LNCaP clone FGC (cell line): Measurements from ENCODE around the gene DNAH11.

Experiments used
- DNase-seq: peaks from one replicate; pipeline ENCODE4 v3.0.0-alpha.2; 2011; ENCODE audit warnings: low read depth
- H3K4me3 ChIP-seq: 2 replicates; pipeline ENCODE4 v1.5.1; 2011; ENCODE audit warnings: mild to moderate bottlenecking, low read depth, low read length, control low read depth
- TF ChIP-seq, protein P1 (sequence below): IDR thresholded peaks from 2 replicates; pipeline ENCODE4 v1.5.1; 2012; ENCODE audit warnings: mild to moderate bottlenecking; ENCODE audit not compliant: control insufficient read depth, insufficient read depth; ENCODE audit errors: extremely low read depth

DNAH11 gene

DNA sequence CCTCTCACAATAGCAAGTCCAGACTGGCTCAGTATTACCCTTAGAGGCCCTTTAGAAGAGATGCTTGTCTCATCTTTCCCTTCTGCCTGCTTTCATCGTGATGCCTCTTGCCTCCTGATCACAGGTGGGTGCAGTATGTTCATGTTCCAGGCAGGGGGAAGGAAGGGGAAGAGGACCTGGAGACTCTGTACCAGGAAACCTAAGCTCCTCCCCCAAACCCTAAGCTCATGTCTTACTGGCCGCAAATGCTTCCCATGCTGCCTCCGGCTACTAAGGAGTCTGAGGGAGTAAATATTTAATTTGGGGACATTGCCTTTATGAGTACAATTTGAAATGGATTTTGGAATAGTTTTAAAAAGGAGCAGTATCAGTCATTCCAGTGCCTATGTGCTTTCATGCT lies 210.2 kb downstream of the DNAH11 start:
- TF ChIP-seq, protein P1, sequence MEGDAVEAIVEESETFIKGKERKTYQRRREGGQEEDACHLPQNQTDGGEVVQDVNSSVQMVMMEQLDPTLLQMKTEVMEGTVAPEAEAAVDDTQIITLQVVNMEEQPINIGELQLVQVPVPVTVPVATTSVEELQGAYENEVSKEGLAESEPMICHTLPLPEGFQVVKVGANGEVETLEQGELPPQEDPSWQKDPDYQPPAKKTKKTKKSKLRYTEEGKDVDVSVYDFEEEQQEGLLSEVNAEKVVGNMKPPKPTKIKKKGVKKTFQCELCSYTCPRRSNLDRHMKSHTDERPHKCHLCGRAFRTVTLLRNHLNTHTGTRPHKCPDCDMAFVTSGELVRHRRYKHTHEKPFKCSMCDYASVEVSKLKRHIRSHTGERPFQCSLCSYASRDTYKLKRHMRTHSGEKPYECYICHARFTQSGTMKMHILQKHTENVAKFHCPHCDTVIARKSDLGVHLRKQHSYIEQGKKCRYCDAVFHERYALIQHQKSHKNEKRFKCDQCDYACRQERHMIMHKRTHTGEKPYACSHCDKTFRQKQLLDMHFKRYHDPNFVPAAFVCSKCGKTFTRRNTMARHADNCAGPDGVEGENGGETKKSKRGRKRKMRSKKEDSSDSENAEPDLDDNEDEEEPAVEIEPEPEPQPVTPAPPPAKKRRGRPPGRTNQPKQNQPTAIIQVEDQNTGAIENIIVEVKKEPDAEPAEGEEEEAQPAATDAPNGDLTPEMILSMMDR, result no peak
- no peak for DNase-seq
- H3K4me3 ChIP-seq, result no peak overlapping the region

DNA sequence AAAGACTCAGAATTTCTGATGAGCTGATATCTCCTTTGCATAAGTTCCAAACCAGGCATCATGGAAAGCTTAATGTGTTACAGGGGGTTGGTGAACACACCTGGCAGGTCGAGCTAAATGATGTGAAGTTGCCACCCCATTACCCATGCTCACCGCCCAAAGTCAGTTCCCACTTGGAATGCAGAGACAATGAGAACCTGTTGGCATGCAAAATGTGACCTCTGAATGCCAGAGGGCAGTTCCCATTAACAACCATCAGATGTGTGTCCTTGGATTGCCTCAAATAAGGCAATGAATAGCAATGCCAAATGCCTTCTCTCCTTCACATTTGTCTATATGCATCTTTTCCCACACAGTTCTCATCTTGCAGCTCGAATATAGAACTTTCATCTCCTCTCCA lies 212.1 kb downstream of the DNAH11 start:
- TF ChIP-seq, protein P1, result no peak
- DNase-seq, result no peak
- no peak overlapping the region for H3K4me3 ChIP-seq

DNA sequence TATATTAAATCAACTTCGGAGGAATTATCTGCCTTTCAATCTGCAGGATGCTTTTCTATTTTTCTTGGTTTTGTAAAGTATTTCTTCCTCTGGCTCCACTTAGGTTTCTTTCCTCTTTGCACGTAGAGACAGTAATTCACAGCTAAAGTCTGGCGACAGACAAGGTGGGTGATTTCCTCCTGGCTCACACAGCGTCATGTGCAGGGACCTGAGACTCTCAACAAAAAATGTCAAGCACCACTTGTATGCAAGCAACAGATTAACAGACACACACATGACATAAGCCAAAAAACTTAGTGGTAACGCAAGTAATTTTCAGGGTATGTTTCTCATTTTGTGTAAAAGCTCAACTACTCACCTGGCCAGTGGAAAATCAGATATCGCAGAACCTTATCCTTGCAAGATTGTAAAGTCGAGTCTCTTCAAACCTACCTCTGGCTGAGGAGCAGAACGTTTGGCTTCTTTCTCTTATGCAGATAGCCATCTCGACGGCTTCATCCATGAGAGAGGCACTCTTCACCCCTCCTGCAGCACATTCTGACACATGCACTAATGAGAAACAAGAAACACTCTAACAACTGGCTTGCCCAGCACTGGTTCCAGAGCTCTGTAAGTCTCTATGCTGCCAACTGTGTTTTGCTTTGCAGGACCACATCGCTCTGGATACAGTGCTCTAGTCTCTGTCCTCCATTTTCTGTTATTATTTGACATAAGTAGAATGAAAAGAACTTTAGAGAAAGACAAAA lies 214.9 kb downstream of the DNAH11 start:
- H3K4me3 ChIP-seq, result no peak overlapping the region
- no peak for DNase-seq
- TF ChIP-seq, protein P1, result no peak

DNA sequence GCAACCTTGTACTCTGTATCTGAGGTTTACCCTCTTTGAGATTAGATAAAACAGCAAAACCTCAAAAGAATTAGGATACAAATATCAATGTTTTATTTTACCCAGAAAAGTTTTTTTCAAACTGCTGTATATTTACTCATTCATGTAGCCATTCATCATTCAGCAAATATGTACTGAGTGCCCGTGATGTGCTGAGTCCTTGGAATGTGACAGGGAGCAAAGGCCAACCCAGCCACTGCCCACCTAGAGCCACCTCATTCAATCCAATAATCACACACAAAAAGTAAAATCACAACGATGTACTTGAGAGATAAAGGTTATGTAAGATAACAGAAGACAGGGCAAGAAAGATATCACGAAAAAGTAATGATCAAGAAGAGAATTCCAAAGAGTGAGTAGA lies 215.4 kb downstream of the DNAH11 start:
- DNase-seq, result no peak
- no peak overlapping the region for H3K4me3 ChIP-seq
- TF ChIP-seq, protein P1, result no peak

DNA sequence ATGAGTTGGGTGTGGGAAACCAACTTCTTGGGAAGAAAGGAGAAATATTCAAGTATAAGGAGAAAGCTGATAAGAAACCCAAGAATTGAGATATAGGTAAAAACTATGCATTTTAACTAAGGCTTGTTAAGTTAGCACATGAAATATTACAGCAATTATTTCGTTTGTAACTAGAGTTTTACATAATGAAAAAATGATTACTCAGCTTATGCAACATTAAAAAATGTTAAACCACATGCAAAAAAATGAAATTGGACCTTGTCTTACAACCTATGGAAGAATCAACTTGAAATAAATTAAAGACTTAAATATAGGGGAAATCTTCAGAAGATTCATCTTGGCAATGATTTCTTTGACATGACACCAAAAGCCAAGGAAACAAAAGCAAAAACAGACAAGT lies 219.6 kb downstream of the DNAH11 start:
- H3K4me3 ChIP-seq, result no peak overlapping the region
- no peak for DNase-seq
- TF ChIP-seq, protein P1, result no peak

DNA sequence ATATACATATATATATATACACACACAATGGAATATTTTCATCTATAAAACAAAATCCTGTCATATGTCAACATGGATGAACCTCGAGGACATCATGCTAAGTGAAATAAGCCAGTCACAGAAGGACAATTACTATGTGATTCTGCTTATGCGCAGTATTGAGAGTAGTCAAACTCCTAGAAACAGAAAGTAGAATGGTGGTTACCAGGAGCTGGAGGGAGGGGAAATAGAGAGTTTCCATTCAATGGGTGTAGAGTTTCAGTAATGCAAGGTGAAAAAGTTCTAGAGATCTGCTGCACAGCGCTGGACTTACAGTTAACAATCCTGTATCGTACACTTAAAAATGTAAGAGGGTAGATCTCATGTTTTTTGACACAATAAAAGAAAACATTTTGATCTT lies 221.0 kb downstream of the DNAH11 start:
- no peak overlapping the region for H3K4me3 ChIP-seq
- TF ChIP-seq, protein P1, result no peak
- no peak for DNase-seq

DNA sequence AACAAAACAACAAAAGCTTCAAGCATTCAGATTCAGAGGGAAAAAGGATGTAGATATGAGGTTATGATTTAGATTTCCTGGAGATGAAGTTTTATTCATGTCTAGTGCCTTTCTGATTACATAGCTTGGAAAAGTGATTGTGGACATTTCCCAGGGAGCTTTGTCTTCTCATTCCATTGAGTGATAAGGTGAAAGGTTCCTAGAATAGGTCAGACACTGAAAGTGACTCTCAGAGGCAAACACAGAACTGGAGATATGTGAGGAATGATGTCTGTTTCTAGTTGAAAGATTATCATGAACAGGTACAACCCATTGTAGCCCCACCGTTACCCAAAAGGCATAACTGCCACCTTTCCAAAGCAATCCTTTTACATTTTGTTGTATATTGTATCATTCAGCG lies 223.4 kb downstream of the DNAH11 start:
- TF ChIP-seq, protein P1, result no peak
- H3K4me3 ChIP-seq, result no peak overlapping the region
- no peak for DNase-seq
